GM19043 (cell line): ENCODE data around the gene SULT1B1.
"Not testable (repeated sequence)": the region's sequence is repeated elsewhere in the genome, so short reads cannot be mapped to it uniquely, and the experiment has no call there.

Source experiments
- ATAC-seq: cut with Tn5 transposase; IDR thresholded peaks from one replicate; pipeline ENCODE4 v1.9.1; 2021; ENCODE audit warnings: low read depth; ENCODE audit not compliant: unreplicated experiment

Gene SULT1B1

GRCh38 chr4:69760455-69760854, at the start of gene SULT1B1:
SULT1B1 (minus strand) TSS chr4:69760620; CDS start chr4:69755217, 5,403 bp downstream.
- ATAC-seq: no peak

GRCh38 chr4:69800599-69800998, 40.2 kb upstream of the SULT1B1 start:
- no peak for ATAC-seq

GRCh38 chr4:69799337-69799736, 38.9 kb upstream of the SULT1B1 start:
- no peak for ATAC-seq

GRCh38 chr4:69793732-69794131, 33.3 kb upstream of the SULT1B1 start:
- ATAC-seq: no peak

- no peak for ATAC-seq
Measured at GRCh38 chr4:69787879-69788278, 27.5 kb upstream of the SULT1B1 start.

DNA sequence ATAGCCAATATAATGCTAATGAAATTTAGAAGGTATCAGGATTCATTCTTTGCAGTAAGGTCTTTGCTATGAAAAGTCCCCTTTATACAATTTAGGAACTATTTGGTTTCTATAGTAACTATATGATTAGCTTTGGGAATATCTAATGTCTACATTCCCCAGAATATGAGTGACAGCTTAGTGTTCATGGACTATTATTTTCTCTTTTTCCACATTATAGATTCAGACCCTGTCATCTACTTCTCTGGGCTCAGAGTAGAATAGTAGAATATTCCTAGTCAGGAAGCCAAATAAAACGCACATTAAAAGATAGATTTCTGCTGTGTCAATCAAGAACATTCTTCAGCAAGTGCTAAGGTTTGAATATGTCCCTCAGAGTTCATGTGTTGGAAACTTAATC, 26.1 kb upstream of the SULT1B1 start:
- ATAC-seq: no peak

DNA sequence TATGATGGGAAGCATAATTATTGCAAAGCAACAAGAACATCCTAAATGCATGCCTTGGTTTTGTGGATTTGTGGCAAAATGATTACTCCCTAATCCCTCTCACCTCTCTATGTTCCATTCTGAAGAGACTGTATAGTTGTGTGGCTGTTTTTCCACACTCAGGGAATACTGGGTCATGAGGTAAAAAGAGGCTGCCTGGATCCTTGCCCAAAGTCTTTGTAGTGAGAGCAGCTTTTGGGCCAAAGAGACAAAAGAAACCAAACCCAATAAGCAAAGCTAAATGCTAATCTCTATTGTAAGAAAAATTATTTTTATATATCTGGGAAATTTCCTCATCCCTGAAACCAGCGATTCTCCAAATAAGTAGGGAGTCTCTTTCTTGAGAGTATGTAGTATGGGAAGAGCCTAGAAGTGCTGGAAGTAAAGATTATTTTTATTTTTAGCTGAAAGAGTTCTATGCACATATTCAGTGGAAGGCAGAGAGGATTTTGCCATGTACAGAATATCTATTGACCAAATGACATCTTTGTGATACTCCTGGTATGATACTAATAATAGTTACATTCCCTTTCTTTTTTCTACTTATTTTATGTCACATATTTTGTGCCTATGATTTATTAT, 24.9 kb upstream of the SULT1B1 start:
- no peak for ATAC-seq

DNA sequence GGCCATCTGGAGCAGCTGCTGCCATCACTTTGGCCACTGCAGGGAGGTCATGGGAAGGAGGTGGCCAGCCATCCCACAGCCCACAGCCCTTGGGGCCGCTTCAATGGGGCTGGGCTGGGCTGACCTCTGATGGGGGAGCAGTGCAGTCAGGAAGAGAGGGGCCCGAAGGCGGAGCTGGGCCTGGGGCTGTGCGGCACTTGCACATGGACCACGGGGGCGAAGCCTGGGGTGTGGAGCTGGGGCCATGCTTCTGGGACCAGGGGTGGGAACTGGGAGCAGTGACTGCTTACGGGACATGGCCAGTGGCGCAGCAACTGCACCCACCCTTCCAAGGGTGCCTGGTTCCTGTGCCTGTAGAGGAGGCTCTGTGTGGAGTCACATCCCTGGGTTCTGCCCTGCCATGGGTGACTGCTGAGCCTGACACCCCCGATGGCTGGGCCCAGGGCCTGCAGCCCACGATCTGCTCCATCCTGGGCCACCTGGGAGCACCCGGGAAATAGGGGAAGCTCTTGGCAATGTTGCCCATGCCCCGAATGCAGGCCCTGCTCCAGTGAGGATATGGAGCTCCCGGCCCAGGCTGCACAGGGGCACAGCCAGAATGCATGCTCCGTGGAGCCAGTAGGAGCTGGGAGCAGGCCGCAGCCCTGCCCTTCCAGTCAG, 22.4 kb upstream of the SULT1B1 start:
- ATAC-seq: no peak

- ATAC-seq: no peak
Measured at GRCh38 chr4:69781458-69782418, 21.3 kb upstream of the SULT1B1 start.

DNA sequence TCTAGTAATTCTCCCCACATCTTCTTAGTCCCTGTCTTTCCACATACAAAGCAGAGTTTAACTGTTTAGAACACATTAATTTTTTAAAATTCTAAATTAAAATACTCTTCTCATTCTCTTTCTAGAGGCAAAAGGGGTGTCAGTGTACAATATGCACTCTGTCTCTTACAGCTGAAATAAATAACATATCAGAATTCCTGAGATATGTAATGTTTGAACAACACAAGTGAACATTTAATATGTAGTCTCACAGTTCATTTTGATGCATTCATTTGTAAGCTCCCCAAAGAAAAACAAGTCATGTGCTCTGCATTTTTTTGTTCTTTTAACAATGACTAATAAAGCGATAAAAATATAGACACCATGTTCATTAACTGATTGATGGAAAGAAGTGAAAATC, 19.7 kb upstream of the SULT1B1 start:
- ATAC-seq: no peak

- no peak for ATAC-seq
Measured at GRCh38 chr4:69776696-69777095, 16.3 kb upstream of the SULT1B1 start.

DNA sequence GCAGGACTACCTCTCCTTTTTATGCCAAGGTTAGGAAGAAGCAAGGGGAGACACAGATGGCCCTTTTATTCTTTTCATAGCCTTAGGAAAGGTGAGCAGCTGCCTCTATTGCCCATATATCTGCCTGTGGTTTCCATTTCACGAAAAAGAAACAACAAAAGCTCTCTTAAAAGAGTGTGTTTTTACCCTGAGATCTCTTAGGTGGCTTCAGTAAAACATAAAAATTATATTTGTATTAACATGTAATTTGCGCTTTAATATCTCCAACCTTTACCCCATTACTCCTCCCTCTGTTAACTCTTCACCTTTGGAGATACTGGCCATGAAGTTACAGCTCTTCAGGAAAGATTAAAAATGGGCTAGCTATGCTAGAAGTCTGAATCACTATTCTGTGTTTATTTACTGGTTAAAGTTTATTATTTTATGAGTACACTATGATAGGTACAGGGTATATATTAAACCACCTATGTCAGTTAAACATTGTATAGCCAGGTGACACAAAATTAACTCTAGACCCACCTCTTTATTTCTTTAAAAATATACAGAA, 15.0 kb upstream of the SULT1B1 start:
- no peak for ATAC-seq

GRCh38 chr4:69773484-69773883, 13.1 kb upstream of the SULT1B1 start:
- no peak for ATAC-seq

DNA sequence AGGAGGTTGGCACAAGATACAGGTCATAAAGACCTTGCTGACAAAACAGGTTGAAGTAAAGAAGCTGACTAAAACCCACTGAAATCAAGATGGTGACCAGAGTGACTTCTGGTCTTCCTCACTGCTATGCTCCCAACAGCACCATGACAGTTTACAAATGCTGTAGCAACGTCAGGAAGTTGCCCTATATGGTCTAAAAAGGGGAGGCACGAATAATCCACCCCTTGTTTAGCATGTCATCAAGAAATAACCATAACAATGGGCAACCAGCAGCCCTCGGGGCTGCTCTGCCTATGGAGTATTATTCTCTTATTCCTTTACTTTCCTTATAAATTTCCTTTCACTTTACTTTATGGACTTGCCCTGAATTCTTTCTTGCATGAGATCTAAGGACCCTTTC, 8.1 kb upstream of the SULT1B1 start:
- ATAC-seq: not testable (repeated sequence)

DNA sequence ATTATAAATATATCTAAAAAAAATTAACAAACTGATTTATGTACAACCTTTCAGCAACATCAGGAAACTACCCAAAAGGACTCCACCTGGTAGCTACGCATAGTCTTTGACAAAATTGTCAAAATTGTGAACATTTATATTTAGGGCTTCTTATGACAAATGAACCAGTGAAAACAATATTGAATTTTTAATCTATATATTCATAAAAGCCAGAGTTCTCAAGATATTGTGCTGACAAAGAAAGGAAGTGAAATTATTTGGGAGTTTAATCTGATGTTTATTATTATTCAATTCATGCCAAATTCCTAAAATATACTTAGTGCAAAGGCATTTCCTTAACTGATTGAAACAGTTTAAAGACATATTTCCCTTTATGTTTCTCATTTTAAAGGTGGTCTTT, 5.3 kb upstream of the SULT1B1 start:
- no peak for ATAC-seq

DNA sequence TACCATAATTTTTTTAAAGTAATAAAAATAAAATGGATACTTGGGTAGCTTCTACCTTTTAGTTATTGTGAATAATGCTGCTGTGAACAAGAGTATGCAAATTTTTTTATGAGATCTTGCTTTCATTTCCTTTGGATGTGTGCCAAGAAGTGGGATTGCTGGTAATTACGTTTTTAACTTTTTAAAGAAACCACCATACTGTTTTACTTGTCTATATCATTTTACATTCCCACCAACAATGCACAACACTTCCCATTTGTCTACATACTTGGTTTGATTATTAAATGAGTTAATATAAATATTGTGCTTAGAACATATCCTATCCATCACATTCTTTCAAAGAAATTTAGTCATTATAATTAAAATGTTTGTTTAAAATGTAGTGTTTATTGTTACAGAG, 3.9 kb upstream of the SULT1B1 start:
- no peak for ATAC-seq

DNA sequence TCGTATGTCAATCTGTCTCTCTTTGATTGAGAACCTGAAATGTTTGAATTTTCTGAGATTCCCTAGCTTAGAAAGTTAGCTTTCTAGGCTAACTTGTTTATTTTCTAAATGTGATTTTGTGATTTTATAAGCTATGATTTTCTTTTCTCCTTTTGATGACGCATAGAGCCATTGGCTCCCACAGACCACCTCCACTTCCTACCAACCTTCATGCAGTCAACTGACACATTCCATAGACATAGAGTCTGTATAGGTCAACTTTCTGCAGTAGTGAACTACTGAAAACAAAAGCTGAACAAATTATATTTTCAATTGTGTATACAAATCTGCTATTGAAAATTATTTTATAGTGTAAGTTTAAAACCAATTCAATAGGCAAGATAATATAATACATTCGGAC, 2.8 kb upstream of the SULT1B1 start:
- ATAC-seq: no peak

- no peak for ATAC-seq
Measured at GRCh38 chr4:69759189-69759604, 1.2 kb downstream of the SULT1B1 start.

DNA sequence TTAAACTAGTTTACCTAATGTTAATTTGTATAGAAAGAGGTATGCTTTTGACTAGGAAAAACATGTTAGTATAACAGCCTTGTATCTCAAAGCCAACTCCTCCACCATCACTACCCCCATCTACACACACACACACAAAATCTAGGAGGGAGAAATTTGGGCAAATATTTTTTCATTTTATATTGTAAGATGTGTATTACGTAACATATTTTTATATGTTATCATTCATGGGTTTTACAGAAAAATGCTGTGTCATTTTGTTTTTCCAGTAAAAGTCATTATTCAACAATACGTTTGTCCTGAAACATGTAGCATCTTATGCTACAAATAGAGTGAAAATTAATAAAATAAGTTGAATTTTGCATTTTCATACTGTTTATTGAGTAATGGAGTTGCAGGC, 3.0 kb downstream of the SULT1B1 start:
- no peak for ATAC-seq

DNA sequence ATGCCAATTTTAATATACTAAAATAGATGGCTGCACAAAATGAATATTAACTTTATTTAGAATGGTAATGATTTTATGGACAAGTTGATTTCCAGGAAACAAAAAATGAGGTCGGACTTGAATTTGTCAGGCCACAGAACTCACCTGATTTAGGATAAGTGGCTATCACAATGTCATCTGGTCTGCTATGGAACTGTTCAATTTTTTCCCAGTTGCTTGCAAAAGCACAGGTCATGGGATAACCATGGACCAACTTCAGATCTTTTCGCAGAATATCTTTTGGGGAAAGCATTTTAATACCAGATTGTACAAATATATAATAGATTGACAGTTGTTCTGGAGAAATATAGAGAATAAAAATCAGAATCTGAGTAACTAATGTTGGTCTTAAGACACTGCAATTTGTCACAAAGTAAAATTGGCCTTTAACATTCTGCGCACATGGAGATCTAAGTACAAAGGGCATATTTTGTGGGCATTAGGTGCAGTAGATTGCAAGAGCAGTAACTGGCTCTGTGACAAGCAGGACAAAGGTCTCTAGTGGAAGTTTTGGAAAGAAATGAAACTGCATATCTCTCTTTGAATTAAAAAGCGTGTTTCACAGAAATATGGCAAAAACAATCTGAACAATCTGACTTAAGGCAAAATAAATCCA, 5.4 kb downstream of the SULT1B1 start:
- ATAC-seq: no peak

DNA sequence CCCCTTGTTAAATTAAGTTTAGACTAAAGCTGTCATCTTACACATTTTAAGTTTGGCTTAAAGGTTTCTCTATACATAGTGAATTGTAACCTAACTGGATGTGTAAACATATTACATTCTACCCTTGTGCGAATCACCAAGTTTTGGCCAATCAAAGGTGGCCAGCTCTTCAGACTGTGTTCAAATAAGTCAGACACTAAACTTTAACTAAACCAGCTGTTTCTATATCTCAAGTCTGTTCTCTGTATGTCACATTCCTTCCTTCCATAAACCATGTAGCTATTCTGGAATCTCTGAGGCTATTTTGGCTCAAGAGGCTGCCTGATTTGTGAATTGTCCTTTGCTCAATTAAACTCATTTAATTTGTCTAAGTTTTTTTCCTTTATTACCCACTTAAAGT, 6.7 kb downstream of the SULT1B1 start:
- ATAC-seq: no peak
